Measurements from ENCODE around the gene PHTF2.

Gene PHTF2

GRCh38 chr7:77794000-77794399 lies 4.6 kb upstream of the PHTF2 start:
- DNase-seq: no peak

- DNase-seq: no peak
Measured at GRCh38 chr7:77796109-77796508, 2.5 kb upstream of the PHTF2 start.

- DNase-seq: no peak
Measured at GRCh38 chr7:77796960-77797359, 1.6 kb upstream of the PHTF2 start.

DNA sequence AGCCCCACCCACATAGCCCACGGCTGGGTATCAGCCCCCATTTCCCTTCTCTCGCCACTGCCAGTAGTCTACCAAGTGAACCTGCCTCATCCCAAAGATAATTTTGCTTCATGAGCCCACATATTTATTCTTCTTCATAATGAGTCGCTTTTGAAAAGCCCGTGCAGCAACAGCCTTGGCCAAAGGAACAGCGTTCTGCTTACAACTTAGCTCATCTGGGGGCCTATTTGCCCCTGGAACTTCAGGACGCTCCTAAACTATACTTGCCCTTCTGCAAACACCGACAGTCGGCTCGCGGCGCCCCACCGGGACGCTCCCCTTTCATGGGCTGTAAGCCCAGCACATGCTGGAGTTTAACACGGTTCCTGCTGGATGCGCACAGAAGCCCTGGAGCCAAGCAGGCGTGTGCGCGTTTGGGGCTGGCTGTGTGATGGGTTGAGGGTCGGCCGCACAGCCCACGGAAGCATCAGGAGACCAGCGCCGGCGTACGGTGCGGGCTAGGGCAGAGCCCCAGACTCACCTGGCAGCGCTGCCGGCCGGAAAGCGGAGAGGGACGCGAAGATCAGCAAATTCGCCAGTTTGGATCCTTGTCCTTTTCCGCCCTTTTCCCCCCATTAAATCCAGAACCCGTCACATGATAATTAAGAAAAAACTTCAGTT lies 709 bp upstream of the PHTF2 start:
- DNase-seq: peak; percentile 1

DNA sequence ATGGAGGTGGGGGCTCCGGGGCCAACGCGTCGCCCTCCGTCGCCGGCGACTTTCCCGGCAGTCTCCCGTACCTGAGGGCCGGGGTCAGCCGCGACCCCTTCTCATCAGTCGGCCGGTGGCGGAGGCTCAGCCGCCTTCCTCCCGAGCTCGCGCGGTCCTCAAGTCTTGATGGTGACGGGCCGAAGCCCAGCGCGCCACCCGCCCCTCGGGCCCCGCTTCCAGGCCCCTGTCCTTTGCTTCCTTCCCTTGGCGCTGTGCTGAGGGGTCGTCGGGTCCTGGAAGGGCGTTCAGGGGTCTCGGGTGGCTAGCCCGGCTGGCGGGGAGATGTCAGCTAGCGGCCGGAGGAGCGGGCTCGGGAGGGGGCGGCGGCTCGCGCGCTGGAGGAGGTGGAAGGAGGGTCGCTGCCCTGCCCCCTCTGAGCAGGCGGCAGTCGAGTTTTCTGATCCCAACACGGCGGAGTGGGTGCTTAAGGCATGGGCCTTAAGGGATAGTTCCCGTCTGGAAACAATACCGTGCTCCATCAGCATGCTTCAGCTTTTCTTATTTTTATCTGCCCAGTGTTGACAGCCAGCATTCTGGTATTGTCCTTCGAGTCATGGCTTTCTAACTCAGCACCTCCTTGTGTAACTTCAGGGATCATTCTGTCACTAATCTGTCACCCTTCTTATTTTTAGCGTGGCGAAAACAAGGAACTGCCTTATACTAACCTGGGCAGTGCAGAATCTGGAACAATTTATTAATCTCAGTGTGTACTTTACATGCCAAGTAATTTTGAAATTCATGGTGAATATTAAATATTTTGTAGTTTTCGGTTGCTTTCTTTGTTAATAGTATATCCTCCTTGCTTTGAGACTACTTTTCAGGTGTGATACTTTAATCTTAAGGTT lies 748 bp downstream of the PHTF2 start:
- peak; percentile 37 for DNase-seq

- no peak for DNase-seq
Measured at GRCh38 chr7:77800158-77800557, 1.6 kb downstream of the PHTF2 start.

GRCh38 chr7:77800730-77801129 lies 2.2 kb downstream of the PHTF2 start:
- DNase-seq: no peak

DNA sequence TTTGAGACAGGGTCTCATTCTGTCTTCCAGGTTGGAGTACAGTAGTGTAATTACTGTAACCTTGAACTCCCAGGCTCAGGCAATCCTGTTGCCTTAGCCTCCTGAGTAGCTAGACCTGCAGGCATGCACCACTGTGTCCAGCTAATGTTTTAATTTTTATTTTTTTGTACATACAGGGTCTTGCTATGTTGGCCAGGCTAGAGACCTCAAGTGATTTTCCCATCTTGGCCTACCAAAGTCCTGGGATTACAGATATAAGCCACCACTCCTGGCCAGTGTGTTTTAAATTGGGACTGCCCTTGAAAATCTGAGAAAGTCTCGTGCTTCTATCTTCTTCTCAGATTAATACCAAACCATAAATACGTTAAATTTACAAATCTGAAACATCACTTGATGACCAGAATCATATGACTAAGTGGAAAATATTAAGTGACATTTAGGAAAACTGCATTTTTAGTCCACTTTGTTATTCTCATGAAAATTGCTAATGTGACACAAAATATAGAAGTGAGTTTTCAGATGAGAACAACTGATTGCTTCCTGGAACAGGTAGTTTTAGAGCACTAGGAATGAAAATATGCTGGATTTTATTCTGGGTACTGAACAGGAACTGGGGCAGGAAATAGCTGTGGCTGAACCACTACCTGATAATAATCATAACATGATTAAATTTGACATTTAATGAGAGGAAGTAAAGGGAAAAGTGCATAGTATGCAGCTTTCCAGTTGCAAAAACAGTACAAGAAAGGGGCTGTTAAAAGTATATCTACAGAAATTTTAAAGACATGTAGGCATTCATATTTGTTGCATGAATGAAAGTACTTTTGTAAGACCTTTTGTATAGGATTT lies 4.2 kb downstream of the PHTF2 start:
- DNase-seq: no peak

DNA sequence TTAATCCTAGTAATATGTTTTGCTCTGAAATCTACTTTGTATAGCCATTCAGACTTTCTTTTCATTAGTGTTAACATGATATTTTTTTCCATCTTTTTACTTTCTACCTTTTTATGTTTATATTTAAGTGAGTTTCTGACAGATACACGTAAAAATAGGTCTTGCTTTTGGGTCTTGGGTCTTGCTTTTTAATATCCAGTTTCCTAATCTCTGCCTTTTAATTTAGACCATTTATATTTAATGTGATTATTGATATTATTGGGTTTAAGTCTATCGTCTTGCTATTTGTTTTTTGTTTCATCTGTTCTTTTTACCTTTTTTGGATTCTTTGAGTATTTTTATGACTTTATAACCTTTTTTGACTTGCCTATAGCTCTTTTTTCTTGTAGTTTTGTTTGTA lies 7.9 kb downstream of the PHTF2 start:
- no peak for DNase-seq

DNA sequence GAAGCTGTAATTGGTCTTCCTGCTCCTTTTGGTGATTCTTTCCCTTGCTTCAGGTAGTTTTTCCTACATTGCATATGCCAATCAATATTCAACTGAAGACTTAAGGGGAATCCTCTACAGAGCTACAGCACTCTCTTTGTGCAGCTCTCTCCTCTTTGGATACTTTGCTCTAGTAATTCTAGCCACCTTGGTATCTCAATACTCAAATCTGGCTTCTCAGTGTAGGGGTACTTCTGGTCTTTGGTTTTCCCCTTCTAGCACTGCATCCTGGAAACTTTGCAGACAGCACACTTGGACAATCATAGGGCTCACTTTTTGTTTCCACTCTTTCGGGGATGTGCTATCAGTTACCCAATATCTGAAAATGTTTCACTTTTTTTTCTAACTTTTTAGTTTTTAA lies 9.9 kb downstream of the PHTF2 start:
- no peak for DNase-seq

DNA sequence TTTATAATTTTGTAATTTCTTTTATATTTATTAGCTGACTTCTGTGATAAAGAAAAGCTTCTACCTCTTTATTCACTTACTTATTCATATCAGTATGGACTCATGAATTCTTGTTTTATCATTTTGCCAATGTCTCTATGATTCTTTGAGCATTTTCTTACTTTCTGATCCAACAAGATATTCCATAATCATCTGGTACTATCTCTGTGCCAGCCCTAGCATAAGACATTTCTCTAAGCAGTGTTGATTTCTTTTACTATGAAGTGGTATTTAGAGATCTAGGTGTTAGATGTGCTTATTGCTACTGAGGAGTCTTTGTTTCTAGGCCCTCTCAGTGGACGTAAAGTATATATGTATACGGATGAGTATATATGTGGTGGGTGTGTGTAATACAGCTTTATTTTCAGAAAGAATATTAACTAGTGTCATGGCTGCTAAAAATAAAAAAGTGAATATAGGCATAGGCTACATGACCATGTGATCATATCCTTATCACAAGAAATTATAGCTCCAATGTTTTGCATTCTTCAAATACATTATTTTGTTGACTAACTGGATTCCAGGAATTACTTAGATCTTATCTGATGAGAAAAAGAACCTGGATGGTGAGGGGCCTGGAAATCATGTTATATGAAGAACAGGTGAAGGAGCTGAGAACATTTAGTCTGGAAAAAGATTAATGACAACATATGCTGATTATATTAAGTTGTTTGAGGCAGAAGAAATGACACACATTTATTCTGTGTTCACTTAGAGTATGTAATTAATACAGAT lies 13.1 kb downstream of the PHTF2 start:
- DNase-seq: peak; percentile 37

DNA sequence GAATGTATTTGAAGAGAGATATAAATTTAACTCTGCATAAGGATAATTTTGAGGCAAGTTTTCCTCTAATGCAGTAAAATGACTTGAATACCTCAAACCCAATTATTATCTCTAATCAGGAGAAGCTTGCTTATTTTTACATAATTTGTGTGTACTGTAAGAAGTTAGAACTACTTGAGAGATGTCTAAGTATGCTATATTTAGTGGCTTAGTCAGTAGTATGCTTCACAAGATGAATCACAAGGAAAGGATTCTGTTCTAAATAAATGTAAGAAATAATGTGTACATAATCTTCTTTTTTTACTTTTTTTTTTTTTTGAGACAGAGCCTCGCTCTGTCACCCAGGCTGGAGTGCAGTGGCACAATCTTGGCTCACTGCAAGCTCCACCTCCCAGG lies 13.7 kb downstream of the PHTF2 start:
- DNase-seq: peak; percentile 80

GRCh38 chr7:77813180-77813579 lies 14.6 kb downstream of the PHTF2 start:
- no peak for DNase-seq

- DNase-seq: no peak
Measured at GRCh38 chr7:77819021-77819420, 20.4 kb downstream of the PHTF2 start.

GRCh38 chr7:77820967-77821366 lies 22.4 kb downstream of the PHTF2 start:
- no peak for DNase-seq

GRCh38 chr7:77822269-77822668 lies 23.7 kb downstream of the PHTF2 start:
- no peak for DNase-seq

DNA sequence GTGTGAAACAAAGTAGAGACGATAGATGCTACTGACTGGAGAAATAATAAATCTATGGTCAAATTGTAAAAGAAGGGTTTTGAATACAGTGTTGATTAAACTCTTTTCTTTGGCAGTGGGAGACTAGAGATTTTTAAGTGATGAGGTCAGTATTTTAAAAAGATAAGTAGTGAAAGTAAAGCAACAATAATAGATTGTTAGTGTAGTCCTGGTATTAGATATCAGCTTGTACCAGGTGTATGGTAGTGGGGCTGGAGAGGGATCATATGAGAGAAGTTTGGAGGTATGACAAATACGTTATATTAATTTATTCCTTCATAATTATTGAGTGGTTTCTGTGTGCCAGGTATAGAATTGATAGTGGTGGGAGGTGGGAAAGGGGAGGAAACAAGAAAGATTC lies 25.2 kb downstream of the PHTF2 start:
- no peak for DNase-seq

- DNase-seq: no peak
Measured at GRCh38 chr7:77824636-77825035, 26.1 kb downstream of the PHTF2 start.

DNA sequence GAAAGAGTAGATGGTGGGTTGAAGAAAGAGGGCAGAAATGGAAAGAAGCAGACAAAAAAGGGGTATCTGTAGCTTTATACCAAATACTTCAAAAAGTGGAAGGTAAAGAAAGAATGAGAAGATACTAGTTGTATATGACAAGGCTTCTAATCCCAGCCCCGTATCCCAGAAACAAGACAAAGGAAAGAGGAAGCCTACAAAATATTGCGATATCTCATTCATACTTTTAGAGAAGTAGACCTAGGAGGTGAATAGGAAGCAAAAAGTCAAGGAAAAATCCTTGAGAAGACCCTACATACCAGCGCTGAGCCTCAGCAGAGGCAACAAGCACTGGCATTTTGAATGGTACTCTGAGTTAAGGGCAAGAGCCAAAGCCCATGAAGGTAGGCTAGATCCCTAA lies 26.6 kb downstream of the PHTF2 start:
- DNase-seq: no peak

DNA sequence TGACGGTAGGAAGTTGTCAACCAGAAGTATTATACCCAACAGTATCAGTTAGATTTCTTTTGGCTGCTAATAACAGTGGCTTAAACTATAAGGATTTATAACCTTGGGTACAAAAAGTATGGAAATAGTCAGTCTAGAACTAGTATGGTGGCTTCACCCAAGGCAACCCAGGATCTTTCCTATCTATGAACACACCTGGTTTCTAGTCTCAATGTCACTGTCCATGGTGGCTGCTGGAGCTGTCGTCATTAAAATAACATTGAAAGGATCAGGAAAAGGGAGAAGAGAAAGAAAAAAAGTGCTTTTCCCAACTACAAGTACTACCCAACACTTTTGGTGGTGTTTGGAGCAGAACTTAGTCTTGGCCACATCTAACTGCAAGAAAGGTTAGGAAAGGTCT lies 27.7 kb downstream of the PHTF2 start:
- DNase-seq: no peak

DNA sequence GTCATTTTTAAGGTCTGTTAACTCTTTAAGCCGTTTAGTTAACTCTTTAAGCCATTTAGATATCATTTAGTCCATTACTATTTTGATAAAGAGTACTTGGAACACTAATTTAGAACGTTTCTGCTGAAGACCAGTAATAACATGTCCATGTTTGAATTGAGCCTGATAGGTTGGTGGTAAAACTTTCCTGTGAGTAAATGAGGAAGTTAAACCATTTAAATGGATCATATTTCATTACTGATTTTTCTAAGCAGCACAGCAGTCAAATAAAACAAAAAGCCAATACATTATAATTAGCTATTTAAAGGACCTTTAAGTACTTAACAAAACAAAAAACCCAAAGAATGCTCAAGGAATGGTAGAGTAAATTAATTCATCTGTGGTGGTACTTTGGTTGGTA lies 29.4 kb downstream of the PHTF2 start:
- DNase-seq: no peak

DNA sequence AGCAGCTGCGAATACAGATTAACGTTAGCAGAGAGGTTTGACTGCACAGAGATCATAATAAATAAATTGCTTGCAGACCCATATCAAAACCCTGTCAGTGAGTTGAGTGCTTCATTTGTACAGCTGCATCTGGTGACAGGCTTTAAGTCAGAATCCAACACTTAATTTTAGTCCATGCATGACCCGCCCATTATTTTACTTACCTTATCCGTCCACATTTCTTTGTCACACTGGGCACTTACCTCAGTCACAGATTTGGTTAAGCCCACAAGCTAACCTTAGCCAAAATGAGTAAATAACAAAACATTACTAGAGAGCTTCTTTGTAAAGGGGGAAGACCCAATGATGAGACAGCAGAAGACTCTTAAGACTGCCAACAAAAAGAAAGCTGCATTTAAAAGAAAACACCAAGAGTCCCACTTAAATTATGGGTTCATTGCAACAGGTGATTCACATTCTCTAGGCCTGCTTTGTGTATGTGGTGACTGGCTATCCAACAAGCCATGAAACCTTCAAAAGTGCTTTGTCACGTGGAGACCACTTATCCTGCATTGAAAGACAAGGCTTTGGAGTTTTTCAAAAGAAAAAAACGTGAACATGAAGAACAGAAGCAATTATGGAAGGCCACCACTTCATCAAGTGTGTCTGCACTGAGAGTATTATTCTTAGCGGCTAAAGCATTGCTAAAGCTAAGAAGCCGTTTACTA lies 32.2 kb downstream of the PHTF2 start:
- DNase-seq: no peak
